Nucleus accumbens (tissue), 56 donors: ENCODE measurements around the gene MAST4.
"Not testable (repeated sequence)": the region's sequence is repeated elsewhere in the genome, so short reads cannot be mapped to it uniquely, and the experiment has no call there.

Experiments used
- DNase-seq, 56 donors: peaks; one replicate each; lab custom pipeline; 2025; lab: John Stamatoyannopoulos, UW

MAST4 gene

DNA sequence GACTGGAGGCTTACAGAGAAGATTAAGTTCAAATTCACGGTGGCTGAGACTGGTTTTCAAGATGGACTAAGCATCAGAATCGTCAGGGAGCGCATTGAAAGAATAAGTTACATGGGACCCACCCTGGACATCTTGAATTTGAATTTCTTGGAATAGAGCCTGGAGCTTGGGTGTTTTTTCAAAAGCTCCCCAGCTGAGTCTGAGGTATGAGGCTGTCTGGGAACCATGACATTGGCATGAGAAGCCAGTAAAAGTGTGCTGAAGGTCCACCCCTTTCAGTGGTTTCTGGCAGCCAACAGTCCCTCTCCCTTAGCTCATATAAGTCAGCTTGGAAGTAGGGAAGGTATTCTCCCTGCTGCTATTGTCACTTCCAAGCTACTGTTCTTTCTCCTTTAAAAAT lies 97.8 kb downstream of the MAST4 start:
- DNase-seq = no peak

DNA sequence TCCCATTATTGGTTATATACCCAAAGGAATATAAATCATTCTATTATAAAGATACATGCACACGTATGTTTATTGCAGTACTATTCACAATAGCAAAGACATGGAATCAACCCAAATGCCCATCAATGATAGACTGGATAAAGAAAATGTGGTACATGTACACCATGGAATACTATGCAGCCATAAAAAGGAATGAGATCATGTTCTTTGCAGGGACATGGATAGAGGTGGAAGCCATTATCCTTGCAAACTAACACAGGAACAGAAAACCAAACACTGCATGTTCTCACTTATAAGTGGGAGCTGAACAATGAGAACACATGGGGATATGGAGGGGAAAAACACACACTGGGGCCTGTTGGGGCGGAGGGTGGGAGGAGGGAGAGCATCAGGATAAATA lies 99.6 kb downstream of the MAST4 start:
- DNase-seq = not testable (repeated sequence)

DNA sequence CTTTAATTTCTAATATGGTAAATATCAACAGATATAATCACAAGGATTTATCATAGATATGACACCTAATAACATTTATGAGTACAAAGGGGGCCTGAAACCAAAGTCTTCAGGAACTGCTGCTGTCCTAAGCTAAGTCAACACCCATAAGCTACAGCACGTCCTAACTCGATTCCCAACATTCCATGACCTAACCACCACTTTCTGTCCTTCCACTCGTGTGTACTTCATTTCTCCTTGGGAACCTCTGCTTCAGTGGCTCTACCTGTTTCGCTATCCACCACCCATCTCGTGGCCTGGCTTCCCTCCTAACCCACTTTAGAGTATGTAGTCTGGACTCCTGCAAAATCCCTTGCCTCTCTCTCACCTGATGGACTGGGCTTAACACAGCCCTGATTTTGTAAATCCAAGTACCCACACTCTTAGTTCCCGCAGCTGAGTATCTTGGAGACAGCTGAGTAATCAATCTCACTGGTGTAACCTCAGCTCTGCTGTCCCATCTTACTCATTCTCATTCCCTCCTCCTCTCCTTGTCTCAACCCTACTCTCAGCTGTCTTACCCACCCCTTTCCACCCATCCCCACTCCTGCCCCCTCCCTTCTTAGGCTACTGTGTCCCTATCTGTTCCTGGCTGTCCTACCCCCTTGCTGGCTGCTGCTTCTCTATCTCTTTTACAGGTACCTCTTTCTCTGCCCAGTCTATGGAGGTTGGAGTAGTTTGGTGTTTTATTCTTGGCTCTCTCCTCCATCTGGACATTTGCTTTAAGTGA lies 101.8 kb downstream of the MAST4 start:
- no peak for DNase-seq

DNA sequence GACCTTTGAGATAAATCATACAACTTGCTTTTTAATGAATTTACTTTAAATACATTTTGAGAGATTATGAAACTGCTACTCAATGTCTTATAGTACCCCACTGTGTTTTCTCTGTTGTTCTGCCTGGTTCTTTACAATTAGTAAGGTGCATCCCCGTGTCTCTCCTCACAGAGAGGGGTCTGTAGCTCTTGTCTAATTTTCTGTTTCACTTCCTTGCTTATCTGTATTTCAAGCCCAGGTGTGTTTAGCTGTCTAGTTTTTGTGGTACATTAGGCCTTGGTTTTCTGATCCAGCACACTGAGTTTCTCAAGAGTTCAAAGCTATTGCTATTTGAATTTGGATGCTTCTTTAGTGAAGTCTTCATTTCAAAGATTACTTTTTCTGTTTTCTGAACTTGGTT lies 105.1 kb downstream of the MAST4 start:
- DNase-seq = no peak

DNA sequence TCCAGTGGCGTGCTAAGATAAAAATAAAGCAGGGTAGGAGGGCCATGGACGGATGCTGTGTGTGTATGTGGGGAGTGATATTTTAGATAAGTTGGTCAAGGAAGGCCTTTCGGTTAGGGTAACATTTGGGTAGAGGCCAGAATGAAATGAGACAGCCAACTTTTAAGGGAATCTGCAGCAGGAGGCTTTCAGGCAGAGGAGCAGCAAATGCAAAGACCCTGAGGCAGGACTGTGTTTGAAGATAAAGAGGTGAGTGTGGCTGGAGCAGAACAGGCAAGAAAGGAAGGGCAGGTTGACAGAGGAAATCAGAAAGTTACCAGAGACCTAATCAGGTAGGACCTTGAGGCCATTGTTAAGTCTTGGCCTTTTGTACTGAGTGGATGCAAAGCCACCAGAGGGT lies 106.2 kb downstream of the MAST4 start:
- no peak for DNase-seq

DNA sequence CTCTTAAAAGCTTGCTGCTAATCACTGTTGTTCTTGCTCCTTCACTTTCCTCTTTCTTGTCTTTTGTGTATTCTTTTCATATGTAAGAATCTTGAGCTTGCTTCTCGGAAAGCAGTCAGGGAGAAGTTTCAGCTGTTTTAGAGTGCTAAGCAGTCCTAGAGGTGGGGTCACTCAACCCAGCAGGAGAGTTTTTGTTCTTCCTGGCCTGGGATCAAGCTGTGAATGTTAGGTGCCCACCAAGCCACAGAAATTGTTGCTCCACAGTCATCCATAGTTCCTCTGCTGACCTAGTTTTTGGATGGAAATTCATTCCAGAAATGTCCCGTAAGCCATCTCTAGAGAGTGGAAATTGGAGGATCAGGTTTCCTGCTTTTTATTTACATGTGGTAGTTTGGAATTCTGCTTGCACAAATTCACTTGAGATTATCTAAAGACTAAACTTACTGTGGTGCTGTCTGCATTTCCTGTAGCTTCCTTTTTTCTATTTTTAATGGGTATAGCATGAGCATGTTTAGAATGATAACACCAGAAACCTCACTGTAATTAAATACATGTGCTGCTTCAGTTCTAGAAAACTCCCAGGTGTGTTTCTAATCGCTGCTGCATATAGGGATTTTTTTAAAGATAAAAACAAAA lies 108.7 kb downstream of the MAST4 start:
- no peak for DNase-seq

DNA sequence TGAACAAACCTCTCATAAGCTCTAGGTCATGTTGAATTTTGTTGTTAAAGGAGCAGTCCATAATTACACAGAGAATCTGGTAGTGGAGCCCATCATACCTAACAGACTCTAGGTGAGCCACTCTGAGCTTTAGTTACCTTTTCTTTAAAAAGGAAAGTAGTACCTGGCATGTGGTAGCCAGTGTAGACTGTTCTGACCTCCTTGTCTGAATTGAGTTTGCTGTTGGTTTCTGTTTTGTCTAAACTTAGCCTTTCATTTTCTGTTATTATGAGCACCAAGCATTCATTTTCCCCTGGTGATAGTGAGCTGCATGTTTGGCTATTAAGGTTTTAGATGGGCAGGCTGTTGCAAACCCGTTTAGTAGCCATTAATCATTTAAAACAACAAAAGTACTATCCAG lies 112.2 kb downstream of the MAST4 start:
- DNase-seq = no peak

DNA sequence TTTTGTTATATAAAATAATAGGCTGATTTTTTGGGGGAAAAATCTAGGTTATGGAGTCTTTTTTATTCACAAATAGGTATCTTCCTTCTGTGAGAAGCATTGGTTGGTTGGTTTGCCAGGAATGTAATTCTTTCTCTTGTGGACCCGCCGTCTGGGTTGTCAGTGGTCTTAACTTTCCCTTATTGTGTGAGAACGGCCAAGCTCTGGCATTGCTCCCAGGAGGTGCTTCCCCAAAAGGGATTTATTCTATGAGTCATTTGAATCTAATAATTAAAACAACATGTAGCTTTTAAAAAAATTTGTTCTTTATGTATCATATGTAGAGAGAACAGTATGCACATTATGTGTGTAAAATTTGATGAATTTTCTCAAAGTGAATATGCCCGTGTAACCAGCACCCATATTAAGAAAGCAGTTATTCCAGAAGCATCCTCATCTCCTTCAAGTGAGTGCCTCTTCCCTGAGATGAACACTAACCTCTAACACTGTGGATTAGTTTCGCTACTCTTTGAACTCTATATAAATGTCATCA lies 114.4 kb downstream of the MAST4 start:
- DNase-seq = peak in 1 of 56 donors; percentile 1

DNA sequence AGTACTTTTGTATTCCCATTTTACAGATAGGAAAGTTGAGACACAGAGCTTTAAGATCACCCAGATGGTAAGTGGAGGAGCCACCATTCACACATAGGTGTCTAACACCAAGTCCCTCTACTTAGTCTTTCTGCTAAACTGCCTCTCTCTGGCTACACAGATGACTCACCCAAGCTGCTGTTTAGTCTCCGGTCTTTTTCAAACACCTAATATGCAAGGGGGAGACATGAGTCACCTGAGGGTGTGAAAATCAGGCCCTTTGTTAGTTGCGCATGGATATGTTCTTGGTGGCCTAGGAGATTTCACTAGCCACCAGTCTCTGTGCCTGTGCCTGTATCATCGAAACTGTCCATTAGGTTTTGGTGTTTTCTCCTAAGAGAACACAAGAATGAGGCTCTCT lies 117.8 kb downstream of the MAST4 start:
- no peak for DNase-seq

DNA sequence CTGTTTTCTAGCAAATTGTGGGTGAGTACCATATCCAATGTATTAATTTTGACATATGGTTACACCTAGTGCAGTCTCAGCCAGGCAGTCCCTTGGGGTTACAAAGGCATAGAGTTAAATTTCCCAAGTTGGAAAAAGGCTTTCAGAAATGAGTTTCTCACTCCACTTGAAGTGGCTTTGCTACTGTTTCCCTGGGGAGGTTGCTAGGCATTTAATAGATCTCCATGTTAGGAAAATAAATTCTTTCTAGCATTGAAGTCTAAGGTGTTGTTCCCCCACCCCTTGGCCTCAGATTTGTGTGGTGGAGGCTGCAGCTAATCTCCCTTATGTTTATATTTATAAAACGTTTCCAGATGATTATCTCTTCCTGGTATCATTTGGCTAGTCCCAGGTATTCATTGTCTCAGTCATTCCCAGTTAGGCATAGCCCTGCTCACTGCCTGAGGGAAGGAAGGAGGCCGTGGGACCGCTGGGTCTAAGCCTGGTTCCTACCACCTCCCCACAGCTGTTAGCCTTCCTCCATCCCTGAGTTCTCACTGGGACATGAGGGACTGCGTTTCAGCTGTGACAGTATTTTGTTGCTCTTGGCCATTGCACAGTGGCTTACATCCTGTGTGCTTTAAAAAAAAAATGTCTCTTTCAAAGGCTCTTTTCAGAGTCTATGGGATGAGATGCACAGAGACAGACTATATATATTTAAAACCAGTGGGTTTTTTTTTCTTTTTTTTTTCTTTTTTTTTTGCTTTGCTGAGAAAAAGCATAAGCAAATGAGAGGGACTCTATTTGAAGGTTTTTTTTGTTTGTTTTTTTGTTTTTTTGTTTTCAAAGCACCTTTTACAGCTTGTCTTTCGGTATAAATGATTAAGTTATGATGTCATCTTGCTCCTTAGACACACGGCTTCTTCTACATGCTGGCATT lies 121.5 kb downstream of the MAST4 start:
- no peak for DNase-seq

DNA sequence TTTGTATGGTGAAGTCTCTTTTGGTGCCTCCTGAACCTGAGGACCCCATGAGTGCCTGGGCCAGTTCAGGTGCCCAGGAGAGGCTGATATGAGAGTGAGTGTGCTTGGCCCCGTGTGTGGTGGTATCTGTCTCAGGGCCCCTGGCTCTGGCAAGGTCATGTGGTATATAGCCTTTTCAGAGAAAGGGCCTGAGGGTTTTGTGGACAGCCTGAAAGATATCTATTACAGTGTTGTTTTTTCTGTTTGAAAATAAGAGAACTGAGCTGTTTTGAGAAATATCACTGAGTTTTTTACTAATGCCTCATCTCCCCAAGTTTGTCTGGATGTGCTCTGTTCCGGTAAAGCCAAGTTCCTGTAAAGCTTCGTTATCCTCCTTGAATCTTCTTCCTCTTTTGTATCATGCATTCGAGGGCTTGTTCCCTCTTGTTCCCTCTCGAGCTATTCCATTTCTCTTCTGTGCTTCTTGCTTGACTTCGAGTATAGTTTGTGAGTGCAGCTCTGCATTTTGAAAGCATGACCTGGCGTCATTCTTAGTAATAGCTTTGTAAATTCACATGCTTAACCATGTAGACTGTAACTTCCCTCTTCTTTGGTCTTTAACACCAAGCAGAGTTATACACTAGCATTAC lies 122.3 kb downstream of the MAST4 start:
- no peak for DNase-seq

DNA sequence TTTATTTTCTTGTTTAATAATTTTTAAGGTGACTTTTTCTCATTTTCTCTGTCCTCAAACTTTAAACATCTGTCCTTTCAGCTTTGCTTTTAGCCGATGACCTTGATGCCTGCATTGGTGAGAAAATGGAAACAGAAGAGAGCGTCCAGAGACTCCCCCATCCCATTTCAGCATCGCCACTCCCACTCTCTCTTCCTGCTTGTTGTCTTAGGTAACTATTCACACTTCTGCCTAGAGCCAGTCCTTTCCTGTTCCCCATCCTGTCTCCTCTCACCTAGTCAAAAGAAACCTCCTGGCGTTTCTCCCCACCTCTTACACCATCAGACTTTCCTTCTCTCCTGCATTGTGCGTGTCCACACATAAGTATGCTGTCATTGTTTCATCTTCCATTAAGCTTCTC lies 124.6 kb downstream of the MAST4 start:
- DNase-seq = no peak

DNA sequence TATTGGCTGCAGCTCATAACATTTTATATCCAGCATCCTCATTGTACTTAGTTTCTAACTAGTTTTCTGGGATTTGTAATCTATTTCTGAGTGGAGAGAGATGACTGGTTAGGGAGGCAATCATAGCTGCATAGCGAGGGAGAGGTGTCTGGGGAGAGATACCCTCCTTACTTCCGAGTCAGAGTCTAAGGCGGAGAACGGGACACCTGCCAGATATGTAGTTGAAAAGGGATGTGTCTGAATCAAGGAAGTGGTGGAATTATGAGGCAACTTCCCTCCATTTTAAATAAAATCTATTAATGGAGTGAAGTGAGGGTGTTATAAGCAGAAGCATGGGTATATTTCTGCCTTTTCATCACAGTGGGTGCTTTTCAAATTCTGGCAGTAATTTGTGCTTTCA lies 126.5 kb downstream of the MAST4 start:
- DNase-seq = no peak

DNA sequence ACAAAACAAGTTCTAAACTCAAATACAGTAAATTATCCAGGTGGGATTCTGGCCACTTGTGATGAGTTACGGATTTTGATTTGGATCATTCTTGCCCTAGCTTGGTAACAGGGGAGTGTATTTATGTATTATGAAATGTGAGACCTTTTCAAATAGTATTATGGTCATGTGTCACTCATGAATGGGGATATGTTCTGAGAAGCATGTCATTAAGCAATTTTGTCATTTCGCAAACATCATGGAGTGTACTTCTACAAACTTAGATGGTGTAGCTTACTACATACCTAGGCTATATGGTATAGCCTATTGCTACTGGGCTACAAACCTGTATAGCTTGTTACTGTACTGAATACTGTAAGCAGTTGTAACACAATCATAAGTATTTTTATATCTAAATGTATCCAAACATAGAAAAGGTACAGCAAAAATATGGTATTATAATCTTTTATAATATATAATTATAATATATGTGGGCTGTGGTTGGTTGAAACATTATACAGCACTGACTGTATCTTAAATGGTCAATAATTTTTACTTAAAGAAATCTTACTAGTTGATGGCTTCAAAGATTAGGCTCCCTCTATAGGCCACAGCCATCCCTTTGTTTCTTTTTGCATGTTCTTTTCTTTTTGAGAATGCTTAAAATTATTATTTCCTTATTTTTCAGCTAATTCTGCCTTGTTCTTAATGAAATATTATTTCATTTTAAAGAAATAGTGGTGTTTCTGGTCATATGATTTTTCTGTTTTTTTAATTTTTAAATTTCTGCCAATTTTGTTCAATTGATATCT lies 128.4 kb downstream of the MAST4 start:
- DNase-seq = no peak

DNA sequence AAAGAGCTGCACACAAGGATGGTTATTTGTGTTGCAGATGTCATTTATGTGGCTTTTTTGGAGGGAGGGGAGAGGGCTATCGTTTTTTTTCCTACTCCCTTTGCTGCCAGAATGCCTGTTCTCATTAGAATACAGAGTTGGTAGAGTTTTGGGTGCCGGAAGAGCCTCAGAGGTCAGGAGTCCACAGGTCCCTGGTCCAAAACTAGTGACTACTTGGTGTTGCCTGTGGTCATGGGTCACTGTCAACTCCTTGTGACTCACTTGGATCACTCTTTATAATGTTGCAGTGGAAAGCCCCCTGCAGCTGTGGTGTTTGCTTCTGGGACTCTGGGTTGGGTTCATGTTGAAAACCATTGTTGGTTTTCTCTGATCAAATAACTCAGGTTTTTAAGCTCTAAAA lies 131.4 kb downstream of the MAST4 start:
- no peak for DNase-seq

DNA sequence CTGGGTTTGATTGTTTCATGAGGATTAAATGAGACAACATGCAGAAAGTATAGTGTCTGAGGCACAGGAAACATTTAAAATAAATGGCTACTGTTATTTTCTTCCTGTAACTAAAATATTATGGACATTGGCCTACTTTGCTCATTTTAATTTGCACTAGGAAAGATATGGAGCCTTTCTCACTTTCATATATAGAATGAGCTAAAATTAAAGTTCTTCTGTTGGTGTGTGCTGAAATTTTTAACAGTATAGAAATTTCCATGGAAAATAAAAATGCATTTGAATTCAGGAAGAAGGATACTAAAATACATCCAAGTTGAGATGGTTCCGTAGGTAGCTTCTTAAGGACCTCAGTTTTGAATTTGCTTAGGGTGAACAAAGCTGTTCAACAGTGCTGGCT lies 131.9 kb downstream of the MAST4 start:
- DNase-seq = no peak

DNA sequence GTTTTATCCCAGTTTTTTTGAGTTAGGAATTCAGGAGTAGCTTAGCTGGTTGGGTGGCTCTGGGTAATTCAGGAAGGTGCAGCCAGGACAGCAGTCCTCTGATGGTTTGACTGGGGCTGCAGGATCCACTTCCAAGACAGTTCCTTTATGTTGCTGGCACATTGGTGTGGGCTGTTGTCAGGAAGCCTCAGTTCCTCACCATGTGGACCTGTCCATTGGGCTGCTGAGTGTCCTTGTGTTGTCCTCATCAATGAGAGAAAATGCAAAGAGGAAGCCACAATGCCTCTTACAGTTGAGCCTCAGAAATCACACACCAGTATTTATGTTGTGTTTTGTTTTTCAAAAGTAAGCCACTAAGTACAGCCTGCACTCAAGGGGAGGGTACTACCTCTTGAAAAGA lies 140.9 kb downstream of the MAST4 start:
- DNase-seq = no peak

DNA sequence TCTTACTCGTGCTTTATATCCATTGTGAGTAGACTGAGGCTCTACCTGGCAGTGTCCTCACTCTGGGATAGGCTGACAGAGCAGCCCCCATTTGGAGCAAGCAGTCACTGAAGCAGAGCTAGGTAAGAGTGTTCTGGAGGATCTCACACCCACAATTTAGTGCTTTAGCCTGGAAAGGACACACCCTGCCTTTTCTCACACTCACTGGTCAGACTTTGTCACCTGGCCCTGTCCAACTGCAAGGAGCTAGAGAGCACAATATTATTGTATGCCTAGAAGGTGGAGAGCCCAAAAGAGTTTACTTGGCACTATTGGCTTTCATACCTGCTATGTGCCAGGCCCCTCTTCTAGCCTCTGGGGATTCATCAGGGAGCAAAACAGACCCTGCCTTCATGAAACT lies 141.9 kb downstream of the MAST4 start:
- no peak for DNase-seq

DNA sequence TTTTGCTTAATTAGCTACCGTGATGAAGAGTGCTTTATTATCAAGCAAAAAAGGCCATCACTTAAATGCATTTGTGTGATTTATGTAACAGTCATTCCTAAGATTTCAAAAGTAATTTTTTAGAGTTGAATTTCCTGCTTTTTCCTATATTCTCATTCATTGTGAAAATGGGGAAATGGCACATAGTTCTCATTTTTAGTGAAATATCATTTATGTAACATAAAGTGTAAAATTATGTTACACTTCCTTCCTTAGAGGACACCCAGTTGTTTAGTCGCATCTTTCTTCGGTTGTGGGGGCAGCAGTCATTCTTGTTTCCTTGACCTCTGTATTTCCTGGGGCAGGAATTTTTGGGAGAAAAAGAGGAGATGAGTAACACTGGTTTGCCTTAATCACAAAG lies 142.8 kb downstream of the MAST4 start:
- no peak for DNase-seq

DNA sequence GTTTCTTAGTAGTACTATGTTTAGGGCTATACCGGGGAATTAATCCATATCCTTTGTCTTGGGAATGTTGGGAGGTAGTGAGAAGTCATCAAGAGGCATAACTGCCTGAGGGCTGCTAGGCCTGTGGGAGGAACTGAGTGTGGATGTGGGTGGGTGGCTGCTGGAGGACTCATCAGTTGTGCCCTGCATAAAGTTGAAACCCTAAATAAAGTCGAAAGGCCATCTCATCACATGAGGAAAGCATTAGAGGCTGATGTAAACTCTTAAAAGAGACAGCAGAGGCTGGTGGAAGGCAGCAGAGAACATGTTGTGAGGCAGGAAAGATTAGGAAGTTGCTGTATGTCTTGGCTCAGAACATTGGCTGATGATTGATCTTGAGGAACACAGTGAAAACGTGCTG lies 143.8 kb downstream of the MAST4 start:
- DNase-seq = no peak
